ENCODE data around the gene PTPRN2.

- TF ChIP-seq POLR2A (IDR thresholded peaks at IDR 0.05) = no peak
- no peak for TF ChIP-seq CTCF (IDR thresholded peaks at IDR 0.05)
- TF ChIP-seq POLR2AphosphoS5 (IDR thresholded peaks at IDR 0.05) = no peak
These were observed 873.2 kb downstream of the PTPRN2 start for GRCh38 chr7:157714166-157715070.
